Naive thymus-derived CD4-positive, alpha-beta T cell (primary cell): ENCODE results near the gene SH3GL3. TPM values are rescaled to one million over a fixed set of nuclear protein-coding genes. Genes with fewer than 3 reads are reported as not detected.

Experiments used
- ATAC-seq: fragments of 150-1000 bp; cut with Tn5 transposase; 2 replicates; pipeline ENCODE4 v1.10.0; 2021; ENCODE audit warnings: mild to moderate bottlenecking, moderate library complexity
- CTCF ChIA-PET: fragments of 350-600 bp; sonication (Branson Sonifier 250); formaldehyde crosslinking; loops from one replicate; lab custom pipeline; 2021; ENCODE audit warnings: antibody characterized with exemption; lab: Charles Lee
- POLR2A ChIA-PET: fragments of 350-600 bp; sonication (Branson Sonifier 250); formaldehyde crosslinking; loops from one replicate; lab custom pipeline; 2021; ENCODE audit warnings: antibody characterized with exemption, inconsistent platforms; lab: Charles Lee
- DNase-seq, 9 donors: peaks; one replicate each; pipeline versions ENCODE4 v3.0.0 to v3.0.0-alpha.2; 2020 to 2022; ENCODE audit warnings: mixed read lengths in 1 of 9
- H3K27ac ChIP-seq: one replicate; pipeline ENCODE4 v1.7.0; 2013; ENCODE audit warnings: mild to moderate bottlenecking, low read depth, low read length, moderate library complexity
- H3K27me3 ChIP-seq, 2 donors: one replicate each; pipeline ENCODE4 v1.7.0; 2013; ENCODE audit warnings: low read length in 2 of 2, mild to moderate bottlenecking in 2 of 2, moderate library complexity in 2 of 2; ENCODE audit not compliant: control insufficient read depth in 2 of 2, insufficient read depth in 2 of 2
- H3K36me3 ChIP-seq, 3 experiments: 1 replicate in 2 of 3; 2 replicates in 1 of 3; pipeline ENCODE4 v1.7.0; 2013; ENCODE audit warnings: low read length in 3 of 3, mild to moderate bottlenecking in 3 of 3, moderate library complexity in 1 of 3; ENCODE audit not compliant: insufficient read depth in 3 of 3, control insufficient read depth in 2 of 3
- H3K4me1 ChIP-seq, 2 donors: one replicate each; pipeline ENCODE4 v1.7.0; 2013; ENCODE audit warnings: low read length in 2 of 2, mild to moderate bottlenecking in 2 of 2, moderate library complexity in 1 of 2; ENCODE audit not compliant: control insufficient read depth in 2 of 2, insufficient read depth in 2 of 2
- H3K4me3 ChIP-seq: 2 replicates; pipeline ENCODE4 v1.7.0; 2013; ENCODE audit warnings: mild to moderate bottlenecking, low read length
- H3K9me3 ChIP-seq, 3 experiments: 1 replicate in 2 of 3; 2 replicates in 1 of 3; pipeline ENCODE4 v1.7.0; 2013; ENCODE audit warnings: low read length in 3 of 3; ENCODE audit not compliant: control insufficient read depth in 2 of 3
- H3K27ac Mint-ChIP-seq, 9 donors: one replicate each; pipeline ENCODE4 v1.8.0; 2020 to 2022; ENCODE audit warnings: mixed read lengths in 9 of 9, mild to moderate bottlenecking in 8 of 9, moderate library complexity in 5 of 9, inconsistent platforms in 2 of 9
- H3K27me3 Mint-ChIP-seq, 5 donors: one replicate each; pipeline ENCODE4 v1.8.0; 2021 to 2022; ENCODE audit warnings: mixed read lengths in 5 of 5, mild to moderate bottlenecking in 1 of 5
- H3K36me3 Mint-ChIP-seq, 5 donors: one replicate each; pipeline ENCODE4 v1.8.0; 2020 to 2022; ENCODE audit warnings: mixed read lengths in 5 of 5, mild to moderate bottlenecking in 3 of 5, inconsistent platforms in 1 of 5
- H3K4me1 Mint-ChIP-seq, 7 donors: one replicate each; pipeline ENCODE4 v1.8.0; 2020 to 2022; ENCODE audit warnings: mixed read lengths in 7 of 7, mild to moderate bottlenecking in 3 of 7, inconsistent platforms in 1 of 7
- H3K4me3 Mint-ChIP-seq, 10 donors: one replicate each; pipeline ENCODE4 v1.8.0; 2020 to 2022; ENCODE audit warnings: mild to moderate bottlenecking in 10 of 10, mixed read lengths in 10 of 10, moderate library complexity in 6 of 10, inconsistent platforms in 2 of 10
- H3K9me3 Mint-ChIP-seq, 11 donors: one replicate each; pipeline ENCODE4 v1.8.0; 2020 to 2022; ENCODE audit warnings: mixed read lengths in 11 of 11, mild to moderate bottlenecking in 4 of 11, inconsistent platforms in 1 of 11, moderate library complexity in 1 of 11
- intact Hi-C, 2 donors: fragments of 100-400 bp; cut with micrococcal nuclease; formaldehyde crosslinking; loops; one replicate each; pipeline ENCODE4 v1.15.1; 2023
- polyA plus RNA-seq, 2 donors: library from polyadenylated mRNA; unstranded; fragments of 300-500 nt; fragmentation: Illumina TruSeq; gene quantifications; one replicate each; pipeline ENCODE4 v1.2.3, GENCODE V29; 2021
- total RNA-seq, 6 experiments: library from RNA in 5 of 6; stranded (reverse) in 5 of 6; gene quantifications; 1 replicate in 5 of 6; 2 replicates in 1 of 6; pipeline ENCODE4 v1.2.3 and lab custom pipeline; 2021 to 2026

SH3GL3 gene
- total and polyA plus RNA-seq, 7 experiments from 2014 or later: not detected

DNA sequence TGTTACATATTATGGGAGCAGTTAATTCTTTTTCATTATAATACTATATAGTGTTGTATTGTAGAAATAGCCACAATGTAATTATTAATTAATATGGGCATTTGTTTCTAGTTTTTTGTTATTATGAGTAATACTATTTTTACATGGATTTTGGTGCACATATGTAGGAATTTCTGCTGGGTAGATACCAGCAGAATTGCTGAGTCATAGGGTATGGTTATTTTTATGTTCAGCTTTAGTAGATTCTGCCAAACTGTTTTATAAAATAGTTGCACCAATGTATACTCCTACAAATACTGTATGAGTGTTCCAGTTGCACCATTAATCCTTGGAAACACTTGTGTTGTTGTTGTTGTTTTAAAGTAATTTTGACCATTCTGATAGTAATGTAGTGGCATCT lies 91.5 kb downstream of the SH3GL3 start:
- Mint-ChIP-seq H3K36me3 (no peaks in the 10 kb centered on the region), H3K4me3 (no peak overlapping the region), H3K27ac (no peak overlapping the region), H3K9me3 (peaks cover 0 to 11% (median 3%) of the 10 kb centered on the region in 11 donors), H3K4me1 (no peaks in the 10 kb centered on the region), H3K27me3 (peaks cover 4 to 24% (median 11%) of the 10 kb centered on the region in 5 donors)
- no peak overlapping the region for H3K27ac ChIP-seq
- H3K27me3 ChIP-seq: no peaks in the 10 kb centered on the region
- ATAC-seq: no peak
- POLR2A ChIA-PET: no interaction called here
- intact Hi-C loops: no loop called here
- no peak overlapping the region for H3K4me3 ChIP-seq
- no peak for DNase-seq
- H3K9me3 ChIP-seq: no peaks in the 10 kb centered on the region
- no peaks in the 10 kb centered on the region for H3K36me3 ChIP-seq
- CTCF ChIA-PET: no interaction called here
- H3K4me1 ChIP-seq: no peaks in the 10 kb centered on the region

- H3K36me3 ChIP-seq: no peaks in the 10 kb centered on the region
- Mint-ChIP-seq H3K4me3 (no peak overlapping the region), H3K36me3 (no peaks in the 10 kb centered on the region), H3K4me1 (no peaks in the 10 kb centered on the region), H3K9me3 (peaks cover 0 to 23% (median 6%) of the 10 kb centered on the region in 11 donors), H3K27ac (no peak overlapping the region), H3K27me3 (peaks cover 8 to 43% (median 30%) of the 10 kb centered on the region in 5 donors)
- H3K27me3 ChIP-seq: no peaks in the 10 kb centered on the region
- no peak overlapping the region for H3K27ac ChIP-seq
- intact Hi-C loops: no loop called here
- H3K4me1 ChIP-seq: no peaks in the 10 kb centered on the region
- H3K4me3 ChIP-seq: no peak overlapping the region
- POLR2A ChIA-PET: no interaction called here
- no peak for DNase-seq
- CTCF ChIA-PET: no interaction called here
- H3K9me3 ChIP-seq: no peaks in the 10 kb centered on the region
- no peak for ATAC-seq
These were observed 98.8 kb downstream of the SH3GL3 start for GRCh38 chr15:83545804-83546511.

DNA sequence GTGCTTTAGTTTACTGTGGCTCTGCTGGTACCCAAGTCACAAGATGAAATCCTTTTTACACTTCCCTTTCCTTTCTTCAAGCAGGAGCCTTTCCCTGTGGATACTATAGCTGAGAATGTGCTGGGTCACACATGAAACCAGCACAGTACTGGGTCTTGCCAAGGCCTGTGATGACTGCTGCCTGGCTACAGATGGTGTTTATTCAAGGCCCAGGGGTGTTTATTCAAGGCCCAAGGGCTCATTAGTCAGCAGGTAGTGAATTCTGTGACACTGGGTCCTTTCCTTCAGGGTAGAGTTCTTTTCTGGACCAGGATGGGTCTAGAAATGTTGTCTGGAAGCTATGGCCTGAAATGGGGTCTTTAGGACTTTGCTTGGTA lies 99.4 kb downstream of the SH3GL3 start:
- Histone ChIP-seq H3K36me3 (no peaks in the 10 kb centered on the region), H3K27ac (no peak overlapping the region), H3K9me3 (no peaks in the 10 kb centered on the region), H3K4me1 (no peaks in the 10 kb centered on the region), H3K4me3 (no peak overlapping the region), H3K27me3 (no peaks in the 10 kb centered on the region)
- ChIA-PET POLR2A (no interaction called here), CTCF (no interaction called here)
- DNase-seq (no peak), ATAC-seq (no peak)
- peaks cover 13 to 48% (median 30%) of the 10 kb centered on the region in 5 donors for H3K27me3 Mint-ChIP-seq
- no peaks in the 10 kb centered on the region for H3K4me1 Mint-ChIP-seq
- H3K9me3 Mint-ChIP-seq: peaks cover 0 to 23% (median 6%) of the 10 kb centered on the region in 11 donors
- H3K27ac Mint-ChIP-seq: no peak overlapping the region
- intact Hi-C loops: no loop called here
- no peak overlapping the region for H3K4me3 Mint-ChIP-seq
- no peaks in the 10 kb centered on the region for H3K36me3 Mint-ChIP-seq

GRCh38 chr15:83547168-83547567 lies 100.0 kb downstream of the SH3GL3 start:
- Mint-ChIP-seq H3K27ac (no peak overlapping the region), H3K27me3 (peaks cover 16 to 48% (median 26%) of the 10 kb centered on the region in 5 donors), H3K9me3 (peaks cover 0 to 23% (median 6%) of the 10 kb centered on the region in 11 donors), H3K36me3 (no peaks in the 10 kb centered on the region), H3K4me3 (no peak overlapping the region), H3K4me1 (no peaks in the 10 kb centered on the region)
- Histone ChIP-seq H3K4me1 (no peaks in the 10 kb centered on the region), H3K9me3 (no peaks in the 10 kb centered on the region), H3K27me3 (no peaks in the 10 kb centered on the region), H3K27ac (no peak overlapping the region), H3K36me3 (no peaks in the 10 kb centered on the region), H3K4me3 (no peak overlapping the region)
- ChIA-PET POLR2A (no interaction called here), CTCF (no interaction called here)
- no peak for DNase-seq
- ATAC-seq: no peak
- intact Hi-C loops: no loop called here

DNA sequence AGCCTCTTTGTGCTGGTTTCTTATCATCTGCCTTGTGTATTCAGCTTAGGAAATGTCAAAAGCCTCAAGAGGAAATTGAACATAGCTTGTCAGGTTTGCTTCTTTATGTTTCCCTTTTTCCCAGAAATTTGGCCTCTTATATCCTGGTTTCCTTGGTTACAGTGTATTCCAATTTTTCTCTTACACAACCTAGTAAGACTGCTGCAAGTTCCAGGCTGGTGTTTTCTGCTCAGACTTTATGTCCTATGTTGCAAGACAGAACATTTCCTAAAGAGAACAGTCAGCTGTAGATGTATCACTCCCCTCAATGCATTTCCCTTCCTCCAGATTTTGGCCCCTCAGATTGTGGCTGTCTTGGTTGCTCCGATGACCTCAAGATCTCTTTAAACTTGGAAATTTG lies 102.5 kb downstream of the SH3GL3 start:
- Histone ChIP-seq H3K36me3 (no peaks in the 10 kb centered on the region), H3K27me3 (no peaks in the 10 kb centered on the region), H3K9me3 (no peaks in the 10 kb centered on the region), H3K4me3 (no peak overlapping the region), H3K4me1 (no peaks in the 10 kb centered on the region), H3K27ac (no peak overlapping the region)
- no peak for ATAC-seq
- Mint-ChIP-seq H3K36me3 (no peaks in the 10 kb centered on the region), H3K4me1 (no peaks in the 10 kb centered on the region), H3K9me3 (peaks cover 0 to 9% (median 2%) of the 10 kb centered on the region in 11 donors), H3K27me3 (peaks cover 6 to 33% (median 19%) of the 10 kb centered on the region in 5 donors), H3K27ac (no peak overlapping the region), H3K4me3 (no peak overlapping the region)
- DNase-seq: no peak
- ChIA-PET CTCF (no interaction called here), POLR2A (no interaction called here)
- intact Hi-C loops: loop anchor here in 1 of 2 donors (10.0 kb wide), 1 partner anchor 545 kb away; no protein-coding TSS in a partner anchor

- CTCF ChIA-PET: no interaction called here
These were observed 107.4 kb downstream of the SH3GL3 start for GRCh38 chr15:83554558-83554957.

GRCh38 chr15:83555383-83555782 lies 108.2 kb downstream of the SH3GL3 start:
- H3K27ac Mint-ChIP-seq: no peak overlapping the region
- Histone ChIP-seq H3K36me3 (no peaks in the 10 kb centered on the region), H3K4me3 (no peak overlapping the region), H3K27ac (no peak overlapping the region), H3K9me3 (no peaks in the 10 kb centered on the region), H3K27me3 (no peaks in the 10 kb centered on the region), H3K4me1 (no peaks in the 10 kb centered on the region)
- no peaks in the 10 kb centered on the region for H3K9me3 Mint-ChIP-seq
- no peak overlapping the region for H3K4me3 Mint-ChIP-seq
- DNase-seq: no peak
- peaks cover 4 to 42% (median 34%) of the 10 kb centered on the region in 5 donors for H3K27me3 Mint-ChIP-seq
- intact Hi-C loops: loop anchor here in 1 of 2 donors (10.0 kb wide), 1 partner anchor 551 kb away; no protein-coding TSS in a partner anchor
- no peaks in the 10 kb centered on the region for H3K36me3 Mint-ChIP-seq
- no peaks in the 10 kb centered on the region for H3K4me1 Mint-ChIP-seq
- CTCF ChIA-PET: no interaction called here
- ATAC-seq: no peak
- POLR2A ChIA-PET: no interaction called here

More at GRCh38 chr15:83554558-83554957, 107.4 kb downstream of the SH3GL3 start:
- H3K4me1 Mint-ChIP-seq: no peaks in the 10 kb centered on the region
- H3K27ac Mint-ChIP-seq: no peak overlapping the region
- Histone ChIP-seq H3K27me3 (no peaks in the 10 kb centered on the region), H3K27ac (no peak overlapping the region), H3K4me3 (no peak overlapping the region), H3K9me3 (no peaks in the 10 kb centered on the region), H3K36me3 (no peaks in the 10 kb centered on the region), H3K4me1 (no peaks in the 10 kb centered on the region)
- no peak for DNase-seq
- POLR2A ChIA-PET: no interaction called here
- no peaks in the 10 kb centered on the region for H3K36me3 Mint-ChIP-seq
- peaks cover 10 to 42% (median 39%) of the 10 kb centered on the region in 5 donors for H3K27me3 Mint-ChIP-seq
- H3K4me3 Mint-ChIP-seq: no peak overlapping the region
- no peaks in the 10 kb centered on the region for H3K9me3 Mint-ChIP-seq
- intact Hi-C loops: loop anchor here in 1 of 2 donors (10.0 kb wide), 1 partner anchor 550 kb away; no protein-coding TSS in a partner anchor
- ATAC-seq: no peak
